CD4-positive, CD25-positive, alpha-beta regulatory T cell (primary cell): ENCODE results near the gene SLC5A3. TPM values are rescaled to one million over a fixed set of nuclear protein-coding genes. Genes with fewer than 3 reads are reported as not detected.

ENCODE experiments used
- ATAC-seq, 2 donors: fragments of 150-1000 bp; cut with Tn5 transposase; one replicate each; pipeline ENCODE4 v1.10.0; 2021; ENCODE audit warnings: low read depth in 2 of 2, moderate number of reproducible peaks in 2 of 2, moderate library complexity in 1 of 2
- DNase-seq, 3 donors: peaks; one replicate each; pipeline versions ENCODE4 v3.0.0 to v3.0.0-alpha.2; 2012 to 2022; ENCODE audit warnings: mixed read lengths in 1 of 3
- H3K27ac ChIP-seq: one replicate; pipeline ENCODE4 v1.7.0; 2013; ENCODE audit warnings: mild to moderate bottlenecking, low read length; ENCODE audit not compliant: insufficient read depth, poor library complexity, severe bottlenecking
- H3K27me3 ChIP-seq: one replicate; pipeline ENCODE4 v1.7.0; 2013; ENCODE audit warnings: low read length; ENCODE audit not compliant: control insufficient read depth, insufficient read depth
- H3K36me3 ChIP-seq: one replicate; pipeline ENCODE4 v1.7.0; 2013; ENCODE audit warnings: mild to moderate bottlenecking, low read length, moderate library complexity; ENCODE audit not compliant: control insufficient read depth, insufficient read depth
- H3K4me1 ChIP-seq: 2 replicates; pipeline ENCODE4 v1.7.0; 2013; ENCODE audit warnings: mild to moderate bottlenecking, low read length; ENCODE audit not compliant: insufficient read depth, control insufficient read depth, poor library complexity, severe bottlenecking
- H3K4me3 ChIP-seq: one replicate; pipeline ENCODE4 v1.7.0; 2013; ENCODE audit warnings: low read depth, mild to moderate bottlenecking, low read length, moderate library complexity
- H3K9me3 ChIP-seq, 2 experiments: 1 replicate in 1 of 2; 2 replicates in 1 of 2; pipeline ENCODE4 v1.7.0; 2013; ENCODE audit warnings: low read length in 2 of 2, mild to moderate bottlenecking in 1 of 2, moderate library complexity in 1 of 2; ENCODE audit not compliant: control insufficient read depth in 2 of 2
- H3K27ac Mint-ChIP-seq, 3 donors: one replicate each; pipeline ENCODE4 v1.8.0; 2020 to 2022; ENCODE audit warnings: mild to moderate bottlenecking in 3 of 3, mixed read lengths in 3 of 3, moderate library complexity in 2 of 3
- H3K27me3 Mint-ChIP-seq: one replicate; pipeline ENCODE4 v1.8.0; 2022; ENCODE audit warnings: mild to moderate bottlenecking, mixed read lengths
- H3K36me3 Mint-ChIP-seq: one replicate; pipeline ENCODE4 v1.8.0; 2020; ENCODE audit warnings: mixed read lengths
- H3K4me1 Mint-ChIP-seq, 4 donors: one replicate each; pipeline ENCODE4 v1.8.0; 2020 to 2022; ENCODE audit warnings: mixed read lengths in 4 of 4, mild to moderate bottlenecking in 1 of 4
- H3K4me3 Mint-ChIP-seq, 4 donors: one replicate each; pipeline ENCODE4 v1.8.0; 2020 to 2022; ENCODE audit warnings: mild to moderate bottlenecking in 4 of 4, mixed read lengths in 4 of 4, moderate library complexity in 3 of 4
- H3K9me3 Mint-ChIP-seq, 7 donors: one replicate each; pipeline ENCODE4 v1.8.0; 2020 to 2022; ENCODE audit warnings: mixed read lengths in 7 of 7, mild to moderate bottlenecking in 3 of 7, moderate library complexity in 2 of 7
- polyA plus RNA-seq, 4 donors: library from polyadenylated mRNA; unstranded; fragments of 300-500 nt; fragmentation: Illumina TruSeq; gene quantifications; one replicate each; pipeline ENCODE4 v1.2.3, GENCODE V29; 2021
- total RNA-seq: library from RNA; stranded (reverse); gene quantifications from one replicate; pipeline ENCODE4 v1.2.3, GENCODE V29; 2022

The SLC5A3 gene
- total and polyA plus RNA-seq, 5 donors from 2014 or later = 1.0 to 13.7 (median 2.2) TPM

GRCh38 chr21:34091032-34091431 lies 17.7 kb downstream of the SLC5A3 start:
- H3K4me1 ChIP-seq = peaks cover 57% of the 10 kb centered on the region
- DNase-seq (no peak), ATAC-seq (no peak)
- H3K27ac ChIP-seq = no peak overlapping the region
- Mint-ChIP-seq H3K36me3 (peaks cover 17% of the 10 kb centered on the region), H3K27ac (peak overlapping the region in 2 of 3 donors; percentile 22 to 47), H3K9me3 (peaks cover 0 to under 1% (median 0%) of the 10 kb centered on the region in 7 donors), H3K4me1 (peaks cover 43 to 60% (median 48%) of the 10 kb centered on the region in 4 donors), H3K27me3 (no peaks in the 10 kb centered on the region), H3K4me3 (peak overlapping the region in 2 of 4 donors; percentile 8 to 27)
- no peaks in the 10 kb centered on the region for H3K27me3 ChIP-seq
- peaks cover 19% of the 10 kb centered on the region for H3K36me3 ChIP-seq
- no peaks in the 10 kb centered on the region for H3K9me3 ChIP-seq
- no peak overlapping the region for H3K4me3 ChIP-seq

DNA sequence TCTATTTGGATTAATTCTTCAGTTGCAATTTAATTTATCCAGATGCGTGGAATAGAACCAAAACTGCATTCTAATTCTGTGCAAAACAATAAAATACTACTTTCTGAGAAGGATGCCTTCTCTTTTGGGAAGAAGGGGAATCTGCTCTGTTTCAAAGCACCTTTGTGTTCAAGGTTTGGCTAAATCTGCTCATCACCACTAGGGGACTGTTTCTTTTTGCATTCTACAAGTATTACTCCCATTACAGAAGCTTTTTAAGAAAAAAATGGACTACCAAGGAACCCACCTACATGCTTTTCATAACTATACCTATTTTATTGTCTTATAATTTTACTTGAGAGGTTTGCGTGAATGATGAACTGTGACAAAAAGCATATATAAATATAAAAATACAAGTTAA lies 18.2 kb downstream of the SLC5A3 start:
- DNase-seq (no peak), ATAC-seq (no peak)
- peaks cover 52% of the 10 kb centered on the region for H3K4me1 ChIP-seq
- H3K27me3 ChIP-seq = no peaks in the 10 kb centered on the region
- peaks cover 21% of the 10 kb centered on the region for H3K36me3 Mint-ChIP-seq
- no peaks in the 10 kb centered on the region for H3K27me3 Mint-ChIP-seq
- H3K27ac ChIP-seq = no peak overlapping the region
- H3K36me3 ChIP-seq = peaks cover 25% of the 10 kb centered on the region
- no peak overlapping the region for H3K4me3 ChIP-seq
- H3K9me3 ChIP-seq = no peaks in the 10 kb centered on the region
- peak overlapping the region in 2 of 3 donors; percentile 47 to 56 for H3K27ac Mint-ChIP-seq
- H3K4me3 Mint-ChIP-seq = peak overlapping the region in 1 of 4 donors; percentile 1
- H3K4me1 Mint-ChIP-seq = peaks cover 43 to 65% (median 48%) of the 10 kb centered on the region in 4 donors
- no peaks in the 10 kb centered on the region for H3K9me3 Mint-ChIP-seq

GRCh38 chr21:34092262-34092921 lies 19.0 kb downstream of the SLC5A3 start:
- Histone ChIP-seq H3K4me1 (peaks cover 44% of the 10 kb centered on the region), H3K9me3 (no peaks in the 10 kb centered on the region), H3K27me3 (no peaks in the 10 kb centered on the region), H3K27ac (no peak overlapping the region), H3K36me3 (peaks cover 28% of the 10 kb centered on the region), H3K4me3 (peak overlapping the region; percentile 16)
- peaks cover 44 to 73% (median 53%) of the 10 kb centered on the region in 4 donors for H3K4me1 Mint-ChIP-seq
- H3K36me3 Mint-ChIP-seq = peaks cover 29% of the 10 kb centered on the region
- H3K27me3 Mint-ChIP-seq = no peaks in the 10 kb centered on the region
- H3K4me3 Mint-ChIP-seq = peak overlapping the region in 3 of 4 donors; percentile 17 to 38 (median 36)
- no peaks in the 10 kb centered on the region for H3K9me3 Mint-ChIP-seq
- ATAC-seq = peak; percentile 40 to 71
- peak in 2 of 3 donors; percentile 12 to 40 for DNase-seq
- H3K27ac Mint-ChIP-seq = peak overlapping the region; percentile 12 to 74 (median 55)

GRCh38 chr21:34093083-34093482 lies 19.7 kb downstream of the SLC5A3 start:
- Histone ChIP-seq H3K9me3 (no peaks in the 10 kb centered on the region), H3K27me3 (no peaks in the 10 kb centered on the region), H3K27ac (no peak overlapping the region), H3K4me3 (peak overlapping the region; percentile 16), H3K36me3 (peaks cover 26% of the 10 kb centered on the region), H3K4me1 (peaks cover 38% of the 10 kb centered on the region)
- Mint-ChIP-seq H3K4me1 (peaks cover 47 to 80% (median 58%) of the 10 kb centered on the region in 4 donors), H3K27ac (peak overlapping the region in 2 of 3 donors; percentile 55 to 74), H3K4me3 (peak overlapping the region in 1 of 4 donors; percentile 15), H3K27me3 (no peaks in the 10 kb centered on the region), H3K36me3 (peaks cover 34% of the 10 kb centered on the region), H3K9me3 (no peaks in the 10 kb centered on the region)
- no peak for DNase-seq
- no peak for ATAC-seq

DNA sequence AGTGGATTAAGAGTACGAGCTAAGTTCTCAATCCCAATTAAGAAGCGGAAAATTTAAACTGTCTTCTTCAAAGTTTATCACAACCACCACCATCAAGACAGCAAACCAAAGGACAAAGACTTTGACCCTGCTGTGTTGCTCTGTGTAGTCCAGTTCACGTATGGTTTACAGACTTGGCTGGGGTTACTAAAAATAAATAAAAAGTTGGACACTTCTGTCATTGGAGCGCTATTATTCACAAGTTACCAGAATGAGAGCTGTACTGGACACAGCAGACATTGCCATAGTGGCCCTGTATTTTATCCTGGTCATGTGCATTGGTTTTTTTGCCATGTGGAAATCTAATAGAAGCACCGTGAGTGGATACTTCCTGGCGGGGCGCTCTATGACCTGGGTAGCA lies 21.6 kb downstream of the SLC5A3 start:
- Histone ChIP-seq H3K4me1 (peaks cover 23% of the 10 kb centered on the region), H3K27ac (no peak overlapping the region), H3K27me3 (no peaks in the 10 kb centered on the region), H3K9me3 (no peaks in the 10 kb centered on the region), H3K36me3 (peaks cover 26% of the 10 kb centered on the region), H3K4me3 (no peak overlapping the region)
- Mint-ChIP-seq H3K27me3 (no peaks in the 10 kb centered on the region), H3K9me3 (no peaks in the 10 kb centered on the region), H3K4me3 (no peak overlapping the region), H3K36me3 (peaks cover 38% of the 10 kb centered on the region), H3K27ac (no peak overlapping the region), H3K4me1 (peaks cover 58 to 90% (median 65%) of the 10 kb centered on the region in 4 donors)
- ATAC-seq (no peak), DNase-seq (no peak)

- ATAC-seq (no peak), DNase-seq (no peak)
- H3K9me3 ChIP-seq = no peaks in the 10 kb centered on the region
- Mint-ChIP-seq H3K4me1 (peaks cover 50 to 92% (median 57%) of the 10 kb centered on the region in 4 donors), H3K36me3 (peaks cover 41% of the 10 kb centered on the region), H3K4me3 (no peak overlapping the region), H3K27ac (no peak overlapping the region), H3K27me3 (no peaks in the 10 kb centered on the region), H3K9me3 (no peaks in the 10 kb centered on the region)
- peaks cover 5% of the 10 kb centered on the region for H3K4me1 ChIP-seq
- no peak overlapping the region for H3K4me3 ChIP-seq
- peaks cover 27% of the 10 kb centered on the region for H3K36me3 ChIP-seq
- H3K27ac ChIP-seq = no peak overlapping the region
- H3K27me3 ChIP-seq = no peaks in the 10 kb centered on the region
Observed at GRCh38 chr21:34097442-34097841, 24.1 kb downstream of the SLC5A3 start.

- no peaks in the 10 kb centered on the region for H3K9me3 Mint-ChIP-seq
- peaks cover 39% of the 10 kb centered on the region for H3K36me3 Mint-ChIP-seq
- Histone ChIP-seq H3K4me1 (no peaks in the 10 kb centered on the region), H3K36me3 (peaks cover 26% of the 10 kb centered on the region), H3K27me3 (no peaks in the 10 kb centered on the region), H3K27ac (no peak overlapping the region), H3K4me3 (no peak overlapping the region), H3K9me3 (no peaks in the 10 kb centered on the region)
- no peaks in the 10 kb centered on the region for H3K27me3 Mint-ChIP-seq
- peak overlapping the region in 1 of 4 donors; percentile 23 for H3K4me3 Mint-ChIP-seq
- ATAC-seq (no peak), DNase-seq (no peak)
- H3K27ac Mint-ChIP-seq = no peak overlapping the region
- peaks cover 48 to 92% (median 63%) of the 10 kb centered on the region in 4 donors for H3K4me1 Mint-ChIP-seq
Observed at GRCh38 chr21:34100337-34100736, 27.0 kb downstream of the SLC5A3 start.

- Mint-ChIP-seq H3K9me3 (no peaks in the 10 kb centered on the region), H3K4me3 (no peak overlapping the region), H3K27ac (no peak overlapping the region), H3K36me3 (peaks cover 39% of the 10 kb centered on the region), H3K4me1 (peaks cover 43 to 91% (median 63%) of the 10 kb centered on the region in 4 donors), H3K27me3 (no peaks in the 10 kb centered on the region)
- Histone ChIP-seq H3K27me3 (no peaks in the 10 kb centered on the region), H3K4me3 (no peak overlapping the region), H3K4me1 (no peaks in the 10 kb centered on the region), H3K27ac (no peak overlapping the region), H3K9me3 (no peaks in the 10 kb centered on the region), H3K36me3 (peaks cover 22% of the 10 kb centered on the region)
- ATAC-seq = no peak
- no peak for DNase-seq
Observed at GRCh38 chr21:34100790-34101189, 27.4 kb downstream of the SLC5A3 start.
